K562 (cell line): ENCODE results near the gene PLD1. TPM values are rescaled to one million over a fixed set of nuclear protein-coding genes. Genes with fewer than 3 reads are reported as not detected.
A peak's percentile ranks its signal among the peaks of the same experiment; 100 is the strongest.

ENCODE experiments used
- ATAC-seq: fragments of 200-7000 bp; cut with Tn5 transposase; 3 replicates; pipeline ENCODE4 v1.9.1; 2020; ENCODE audit warnings: moderate library complexity
- BruUV-seq: library from RNA; stranded (reverse); fragments of 400-500 nt; replicated peaks from 2 replicates; lab custom pipeline; 2021; lab: Mats Ljungman, UMichigan
- CTCF ChIA-PET: fragments of 300-600 bp; formaldehyde crosslinking; extraction: SDS; loops from one replicate; lab custom pipeline; 2021; ENCODE audit warnings: low intra/inter-chr PET ratio; lab: Yijun Ruan, JAX
- POLR2A ChIA-PET: fragments of 300-600, 350-650 bp; sonication (Branson Sonifier 250); formaldehyde crosslinking; extraction: SDS; loops from one replicate; lab custom pipeline; 2021; ENCODE audit warnings: antibody characterized with exemption, inconsistent platforms; lab: Yijun Ruan, JAX
- DNase-seq, 4 experiments: peaks; one replicate each; pipeline versions ENCODE4 v3.0.0 to v3.0.0-alpha.2; 2011 to 2018; ENCODE audit warnings: low spot score in 3 of 4, mixed read lengths in 3 of 4; ENCODE audit errors: extremely low read depth in 1 of 4
- FAIRE-seq: peaks from 2 replicates; lab custom pipeline; 2011; peaks lifted over from hg19 to GRCh38; lab: Jason Lieb, UNC
- H2AFZ ChIP-seq: 2 replicates; pipeline ENCODE4 v1.6.0; 2011; ENCODE audit warnings: low read depth, low read length, control low read depth, inconsistent platforms
- H3K27ac ChIP-seq: fragments of 200-600 bp; 3 replicates; pipeline ENCODE4 v1.8.0; 2011; ENCODE audit warnings: low read depth, mild to moderate bottlenecking, control low read depth, inconsistent platforms, low read length, moderate library complexity, mixed read lengths; ENCODE audit errors: extremely low read depth
- H3K27me3 ChIP-seq, 2 experiments: fragments of 300-600 bp in 1 of 2; 2 replicates in 1 of 2; 3 replicates in 1 of 2; pipeline versions ENCODE4 v1.6.0 to v1.8.0; 2011; ENCODE audit warnings: inconsistent platforms in 2 of 2, low read length in 2 of 2, mild to moderate bottlenecking in 1 of 2, mixed read lengths in 1 of 2, moderate library complexity in 1 of 2; ENCODE audit not compliant: control insufficient read depth in 2 of 2, insufficient read depth in 2 of 2
- H3K36me3 ChIP-seq: fragments of 300-600 bp; 3 replicates; pipeline ENCODE4 v1.8.0; 2011; ENCODE audit warnings: mild to moderate bottlenecking, low read length, inconsistent platforms; ENCODE audit not compliant: control insufficient read depth, insufficient read depth
- H3K4me1 ChIP-seq, 2 experiments: fragments of 200-600 bp in 1 of 2; replicated peaks in 1 of 2; 2 replicates in 1 of 2; 3 replicates in 1 of 2; pipeline versions ENCODE4 v1.5.1 to v1.8.0; 2011; ENCODE audit warnings: inconsistent platforms in 2 of 2, low read length in 2 of 2, mild to moderate bottlenecking in 1 of 2, mixed read lengths in 1 of 2, moderate library complexity in 1 of 2; ENCODE audit not compliant: control insufficient read depth in 2 of 2, insufficient read depth in 2 of 2
- H3K4me2 ChIP-seq: 2 replicates; pipeline ENCODE4 v1.6.1; 2011; ENCODE audit warnings: low read length, control low read depth, inconsistent platforms, mixed read lengths; ENCODE audit not compliant: insufficient read depth
- H3K4me3 ChIP-seq: fragments of 200-600 bp; sonication (generic), shearing (Covaris generic); 2 replicates; pipeline ENCODE4 v1.5.1; 2016; ENCODE audit warnings: control low read depth, inconsistent platforms
- H3K79me2 ChIP-seq: fragments of 200-600 bp; 3 replicates; pipeline ENCODE4 v1.8.0; 2011; ENCODE audit warnings: low read length, inconsistent platforms; ENCODE audit not compliant: control insufficient read depth, insufficient read depth
- H3K9ac ChIP-seq, 2 experiments: 2 replicates each; pipeline versions ENCODE4 v1.6.0 to v1.6.1; 2011; ENCODE audit warnings: low read depth in 2 of 2, low read length in 2 of 2, control low read depth in 1 of 2, inconsistent platforms in 1 of 2, mild to moderate bottlenecking in 1 of 2, mixed read lengths in 1 of 2; ENCODE audit not compliant: insufficient read depth in 1 of 2
- H3K9me1 ChIP-seq: one replicate; pipeline ENCODE4 v1.6.0; 2011; ENCODE audit warnings: inconsistent platforms, mild to moderate bottlenecking, low read length, moderate library complexity; ENCODE audit not compliant: control insufficient read depth, insufficient read depth
- H3K9me3 ChIP-seq: replicated peaks from 2 replicates; pipeline ENCODE4 v1.5.1; 2011; ENCODE audit warnings: low read depth, low read length, inconsistent platforms; ENCODE audit not compliant: control insufficient read depth, insufficient read depth
- H4K20me1 ChIP-seq: replicated peaks from 2 replicates; pipeline ENCODE4 v1.6.1; 2011; ENCODE audit warnings: low read length, inconsistent platforms, mixed read lengths; ENCODE audit not compliant: control insufficient read depth, insufficient read depth
- ADNP ChIP-seq: fragments of 200-800 bp; sonication (Bioruptor generic); IDR thresholded peaks from 2 replicates; pipeline ENCODE4 v1.6.1; 2016; ENCODE audit warnings: missing genetic modification characterization, missing compliant biosample characterization
- BCOR ChIP-seq: fragments of 450-650 bp; IDR thresholded peaks from 2 replicates; pipeline ENCODE4 v1.6.1; 2016
- CAMTA2 ChIP-seq: fragments of 250-450 bp; sonication (Bioruptor Pico); conservative IDR thresholded peaks from 2 replicates; pipeline ENCODE4 v1.5.1; 2022
- CBX1 ChIP-seq: sonication (generic); IDR thresholded peaks from 2 replicates; pipeline ENCODE4 v1.6.1; 2016; ENCODE audit warnings: antibody characterized with exemption, low read depth, mild to moderate bottlenecking
- HDAC1 ChIP-seq, 2 experiments: fragments of 450-650 bp; IDR thresholded peaks; 2 replicates each; pipeline ENCODE4 v1.6.1; 2016 to 2017; ENCODE audit warnings: inconsistent platforms in 1 of 2, mild to moderate bottlenecking in 1 of 2, moderate library complexity in 1 of 2
- KDM1A ChIP-seq, 2 experiments: fragments of 450-650 bp; IDR thresholded peaks; 2 replicates each; pipeline ENCODE4 v1.6.1; 2016; ENCODE audit warnings: mild to moderate bottlenecking in 2 of 2
- RBM22 ChIP-seq: fragments of 200-400 bp; formaldehyde crosslinking; IDR thresholded peaks from 2 replicates; pipeline ENCODE4 v1.6.1; 2018; ENCODE audit warnings: low read length, low read depth; ENCODE audit not compliant: poor library complexity, severe bottlenecking
- RBM25 ChIP-seq: fragments of 200-400 bp; formaldehyde crosslinking; IDR thresholded peaks from 2 replicates; pipeline ENCODE4 v1.6.1; 2018; ENCODE audit warnings: low read length, low read depth, moderate library complexity; ENCODE audit not compliant: severe bottlenecking
- SMARCA5 ChIP-seq: fragments of 450-650 bp; IDR thresholded peaks from 2 replicates; pipeline ENCODE4 v1.6.1; 2016
- SRF ChIP-seq, 2 experiments: fragments of 250-450, 450-650 bp in 1 of 2; sonication (Bioruptor Pico) in 1 of 2; sonication (generic) in 1 of 2; formaldehyde crosslinking; IDR thresholded peaks; 2 replicates each; pipeline versions ENCODE4 v1.5.0 to v1.5.1; 2020 to 2022; ENCODE audit warnings: mild to moderate bottlenecking in 1 of 2, missing genetic modification reagents in 1 of 2
- TBP ChIP-seq: optimal IDR thresholded peaks from 2 replicates; pipeline ENCODE3; 2011; ENCODE audit warnings: low read depth, low read length, improper control_type of control experiment
- TRIM28 ChIP-seq: fragments of 450-650 bp; IDR thresholded peaks from 2 replicates; pipeline ENCODE4 v1.6.1; 2017
- ZNF408 ChIP-seq: fragments of 250-450 bp; sonication (Bioruptor Pico); IDR thresholded peaks from 2 replicates; pipeline ENCODE4 v1.4.0; 2020; ENCODE audit warnings: low read depth, mild to moderate bottlenecking, moderate library complexity
- ZNF655 ChIP-seq: fragments of 250-450 bp; sonication (Bioruptor Pico); IDR thresholded peaks from 2 replicates; pipeline ENCODE4 v1.5.0; 2021
- ZNF778 ChIP-seq: fragments of 450-650 bp; formaldehyde crosslinking; IDR thresholded peaks from 2 replicates; pipeline ENCODE4 v1.4.0; 2020; ENCODE audit warnings: mild to moderate bottlenecking, moderate library complexity
- WGBS: fragments of 100-300 bp; shearing (Covaris generic); methylation state at CpG from one replicate; pipeline ENCODE4 v1.1.6; 2016; ENCODE audit warnings: low coverage, mixed read lengths; ENCODE audit not compliant: insufficient coverage; ENCODE audit errors: missing lambda C conversion rate; 5-methylcytosine and 5-hydroxymethylcytosine counted together
- in situ Hi-C: fragments of 300-500 bp; cut with MboI; formaldehyde crosslinking; loops from 4 replicates; pipeline ENCODE4 v1.15.0; 2018; ENCODE audit warnings: inconsistent platforms, mixed read lengths
- intact Hi-C: fragments of 100-400 bp; cut with micrococcal nuclease; formaldehyde crosslinking; loops from 2 replicates; pipeline ENCODE4 v1.14.2; 2022
- polyA plus RNA-seq, 8 experiments: library from polyadenylated mRNA; depleted of rRNA in 4 of 8; stranded (reverse) in 5 of 8; unstranded in 3 of 8; fragments of >200 nt; fragmentation: Nextera tagmentation in 2 of 8; fragmentation: Illumina TruSeq in 1 of 8; extraction: Ambion mirVana in 2 of 8; extraction: Trizol in 1 of 8; gene quantifications; 2 replicates each; pipeline versions ENCODE4 v1.2.1 to v1.2.3, GENCODE V29; 2011 to 2014; ENCODE audit warnings: inconsistent platforms in 1 of 8, missing spikeins in 1 of 8
- total RNA-seq, 7 experiments: library from RNA; depleted of rRNA in 6 of 7; stranded (reverse); fragments of >200 nt in 6 of 7; fragmentation: Illumina TruSeq in 2 of 7; extraction: Trizol in 2 of 7; gene quantifications; 2 replicates each; pipeline versions ENCODE4 v1.2.1 to v1.2.3, GENCODE V29; 2011 to 2021; ENCODE audit warnings: low replicate concordance in 1 of 7
- TF ChIP-seq, protein P1 (sequence below): sonication (generic); formaldehyde crosslinking; IDR thresholded peaks from 2 replicates; pipeline ENCODE4 v1.8.1; 2023; ENCODE audit warnings: missing genetic modification reagents, mild to moderate bottlenecking, borderline replicate concordance

The PLD1 gene
- total and polyA plus RNA-seq, 9 of the 15 experiments (the other 6 are each of a cell fraction or from before 2014, with no cell fraction given) = 8.4 to 26.1 (median 18.6) TPM

DNA sequence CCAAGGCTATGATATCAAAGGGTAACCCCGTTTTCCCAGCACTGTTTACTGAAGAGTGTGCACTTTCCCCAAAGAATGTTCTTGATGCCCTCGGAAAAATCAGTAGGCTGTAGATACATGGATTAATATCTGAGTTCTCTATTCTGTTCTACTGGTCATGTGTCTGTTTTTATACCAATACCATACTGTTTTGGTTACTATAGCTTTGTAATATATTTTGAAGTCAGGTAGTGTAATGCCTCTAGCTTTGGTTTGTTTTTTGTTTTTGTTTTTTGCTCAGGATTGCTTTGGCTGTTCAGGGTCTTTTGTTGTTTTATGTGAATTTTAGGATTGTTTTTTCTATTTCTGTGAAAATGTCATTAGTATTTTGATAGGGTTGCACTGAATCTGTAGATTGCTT is 95.1 kb downstream of the PLD1 start:
- in situ Hi-C loops = no loop called here
- CTCF ChIA-PET = no interaction called here

More for the DNA sequence above, 95.1 kb downstream of the PLD1 start:
- DNase-seq (no peak), ATAC-seq (no peak), FAIRE-seq (no peak)
- intact Hi-C loops = no loop called here
- Histone ChIP-seq H3K79me2 (no peaks in the 10 kb centered on the region), H4K20me1 (no peaks in the 10 kb centered on the region), H3K27ac (no peak overlapping the region), H3K9me1 (no peaks in the 10 kb centered on the region), H3K4me3 (no peak overlapping the region), H3K27me3 (no peaks in the 10 kb centered on the region), H3K36me3 (peaks cover 9% of the 10 kb centered on the region; the same call in 1 of the 3 replicates), H3K4me1 (no peaks in the 10 kb centered on the region), H3K4me2 (no peak overlapping the region), H3K9ac (no peak overlapping the region), H3K9me3 (peaks cover 5% of the 10 kb centered on the region; the same call in 1 of the 2 replicates), H2AFZ (no peak overlapping the region)
- POLR2A ChIA-PET = interaction anchor here (0.9 kb wide), 1 partner anchor 10 kb away, joined by 3 read pairs; no protein-coding TSS in a partner anchor
- no TSS peak for BruUV-seq
- WGBS = 73% methylated on average over 2 of the region's 2 CpGs
- peak in 1 of 2 experiments; percentile 54; a peak in 2 of 4 replicates for TF ChIP-seq KDM1A (IDR thresholded peaks at IDR 0.05)
- no peak for TF ChIP-seq ZNF655 (CRISPR knock-in tag)
- TF ChIP-seq TBP = no peak
- peak; percentile 55; the same call in 1 of the 2 replicates for TF ChIP-seq SMARCA5
- TF ChIP-seq TRIM28 = 0 out of 2 replicates have a peak, but pooled peaks have one; percentile 67
- TF ChIP-seq, protein P1, sequence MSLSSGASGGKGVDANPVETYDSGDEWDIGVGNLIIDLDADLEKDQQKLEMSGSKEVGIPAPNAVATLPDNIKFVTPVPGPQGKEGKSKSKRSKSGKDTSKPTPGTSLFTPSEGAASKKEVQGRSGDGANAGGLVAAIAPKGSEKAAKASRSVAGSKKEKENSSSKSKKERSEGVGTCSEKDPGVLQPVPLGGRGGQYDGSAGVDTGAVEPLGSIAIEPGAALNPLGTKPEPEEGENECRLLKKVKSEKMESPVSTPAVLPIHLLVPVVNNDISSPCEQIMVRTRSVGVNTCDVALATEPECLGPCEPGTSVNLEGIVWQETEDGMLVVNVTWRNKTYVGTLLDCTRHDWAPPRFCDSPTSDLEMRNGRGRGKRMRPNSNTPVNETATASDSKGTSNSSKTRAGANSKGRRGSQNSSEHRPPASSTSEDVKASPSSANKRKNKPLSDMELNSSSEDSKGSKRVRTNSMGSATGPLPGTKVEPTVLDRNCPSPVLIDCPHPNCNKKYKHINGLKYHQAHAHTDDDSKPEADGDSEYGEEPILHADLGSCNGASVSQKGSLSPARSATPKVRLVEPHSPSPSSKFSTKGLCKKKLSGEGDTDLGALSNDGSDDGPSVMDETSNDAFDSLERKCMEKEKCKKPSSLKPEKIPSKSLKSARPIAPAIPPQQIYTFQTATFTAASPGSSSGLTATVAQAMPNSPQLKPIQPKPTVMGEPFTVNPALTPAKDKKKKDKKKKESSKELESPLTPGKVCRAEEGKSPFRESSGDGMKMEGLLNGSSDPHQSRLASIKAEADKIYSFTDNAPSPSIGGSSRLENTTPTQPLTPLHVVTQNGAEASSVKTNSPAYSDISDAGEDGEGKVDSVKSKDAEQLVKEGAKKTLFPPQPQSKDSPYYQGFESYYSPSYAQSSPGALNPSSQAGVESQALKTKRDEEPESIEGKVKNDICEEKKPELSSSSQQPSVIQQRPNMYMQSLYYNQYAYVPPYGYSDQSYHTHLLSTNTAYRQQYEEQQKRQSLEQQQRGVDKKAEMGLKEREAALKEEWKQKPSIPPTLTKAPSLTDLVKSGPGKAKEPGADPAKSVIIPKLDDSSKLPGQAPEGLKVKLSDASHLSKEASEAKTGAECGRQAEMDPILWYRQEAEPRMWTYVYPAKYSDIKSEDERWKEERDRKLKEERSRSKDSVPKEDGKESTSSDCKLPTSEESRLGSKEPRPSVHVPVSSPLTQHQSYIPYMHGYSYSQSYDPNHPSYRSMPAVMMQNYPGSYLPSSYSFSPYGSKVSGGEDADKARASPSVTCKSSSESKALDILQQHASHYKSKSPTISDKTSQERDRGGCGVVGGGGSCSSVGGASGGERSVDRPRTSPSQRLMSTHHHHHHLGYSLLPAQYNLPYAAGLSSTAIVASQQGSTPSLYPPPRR (CRISPR knock-in tag) = no peak
- no peak for TF ChIP-seq HDAC1 (IDR thresholded peaks at IDR 0.05)
- TF ChIP-seq CAMTA2 (CRISPR knock-in tag) = no peak
- no peak for TF ChIP-seq SRF (CRISPR knock-in tag; IDR thresholded peaks at IDR 0.05)
- TF ChIP-seq BCOR = peak; percentile 36; the same call in 1 of the 2 replicates
- no peak for TF ChIP-seq ZNF408 (CRISPR knock-in tag)
- TF ChIP-seq RBM22 = no peak
- TF ChIP-seq ZNF778 (CRISPR knock-in tag) = no peak
- TF ChIP-seq RBM25 = peak; percentile 82
- 0 out of 2 replicates have a peak, but pooled peaks have one; percentile 34 for TF ChIP-seq ADNP (tag)
- TF ChIP-seq CBX1 = no peak
